IPS-11a (cell line): Measurements from ENCODE around the gene ORC5.
"Not testable (repeated sequence)": the region's sequence is repeated elsewhere in the genome, so short reads cannot be mapped to it uniquely, and the experiment has no call there.

Source experiments
- H3K4me3 ChIP-seq: one replicate; pipeline ENCODE4 v1.5.1; 2013; ENCODE audit warnings: low read depth, low read length, control low read depth

The ORC5 gene

GRCh38 chr7:104207731-104208420 lies at the start of gene ORC5:
TSS of gene ORC5 (minus strand) at chr7:104208013. CDS start at chr7:104207904, 109 bp downstream.
- H3K4me3 ChIP-seq, result peak within 1 kb of the TSS; percentile 97

- no peak overlapping the region for H3K4me3 ChIP-seq
These were observed 47.8 kb upstream of the ORC5 start for GRCh38 chr7:104255616-104256015.

GRCh38 chr7:104255194-104255593 lies 47.4 kb upstream of the ORC5 start:
- H3K4me3 ChIP-seq, result no peak overlapping the region

- H3K4me3 ChIP-seq, result no peak overlapping the region
These were observed 46.9 kb upstream of the ORC5 start for GRCh38 chr7:104254696-104255095.

- no peak overlapping the region for H3K4me3 ChIP-seq
These were observed 44.8 kb upstream of the ORC5 start for GRCh38 chr7:104252409-104253134.

- no peak overlapping the region for H3K4me3 ChIP-seq
These were observed 34.8 kb upstream of the ORC5 start for GRCh38 chr7:104242638-104243037.

- H3K4me3 ChIP-seq, result no peak overlapping the region
These were observed 33.9 kb upstream of the ORC5 start for GRCh38 chr7:104241538-104242209.

- H3K4me3 ChIP-seq, result no peak overlapping the region
These were observed 33.3 kb upstream of the ORC5 start for GRCh38 chr7:104241135-104241534.

GRCh38 chr7:104240401-104240800 lies 32.6 kb upstream of the ORC5 start:
- no peak overlapping the region for H3K4me3 ChIP-seq

- H3K4me3 ChIP-seq, result not testable (repeated sequence)
These were observed 27.2 kb upstream of the ORC5 start for GRCh38 chr7:104234990-104235389.

- no peak overlapping the region for H3K4me3 ChIP-seq
These were observed 23.5 kb upstream of the ORC5 start for GRCh38 chr7:104231054-104232046.

GRCh38 chr7:104230606-104231005 lies 22.8 kb upstream of the ORC5 start:
- no peak overlapping the region for H3K4me3 ChIP-seq

- no peak overlapping the region for H3K4me3 ChIP-seq
These were observed 20.6 kb upstream of the ORC5 start for GRCh38 chr7:104228442-104228841.

GRCh38 chr7:104225451-104225850 lies 17.6 kb upstream of the ORC5 start:
- H3K4me3 ChIP-seq, result no peak overlapping the region

- H3K4me3 ChIP-seq, result no peak overlapping the region
These were observed 9.8 kb upstream of the ORC5 start for GRCh38 chr7:104217620-104218019.

- H3K4me3 ChIP-seq, result no peak overlapping the region
These were observed 1.2 kb upstream of the ORC5 start for GRCh38 chr7:104209063-104209462.

- peak overlapping the region; percentile 97 for H3K4me3 ChIP-seq
These were observed 588 bp upstream of the ORC5 start for GRCh38 chr7:104208421-104208780.

- H3K4me3 ChIP-seq, result peak overlapping the region; percentile 97
These were observed 474 bp downstream of the ORC5 start for GRCh38 chr7:104207348-104207730.

GRCh38 chr7:104206841-104207240 lies 972 bp downstream of the ORC5 start:
- H3K4me3 ChIP-seq, result peak overlapping the region; percentile 97

GRCh38 chr7:104198673-104199278 lies 9.0 kb downstream of the ORC5 start:
- H3K4me3 ChIP-seq, result no peak overlapping the region
